Endothelial cell (in vitro differentiated cells): Measurements from ENCODE around the gene DENND1A. TPM values are rescaled to one million over a fixed set of nuclear protein-coding genes. Genes with fewer than 3 reads are reported as not detected.

Experiments
- DNase-seq: peaks from one replicate; pipeline ENCODE4 v3.0.0; 2021; ENCODE audit warnings: low spot score
- H3K27ac Mint-ChIP-seq: one replicate; pipeline ENCODE4 v1.8.0; 2021; ENCODE audit warnings: mixed read lengths, inconsistent platforms; ENCODE audit not compliant: unreplicated experiment
- H3K27me3 Mint-ChIP-seq: one replicate; pipeline ENCODE4 v1.8.0; 2021; ENCODE audit warnings: mild to moderate bottlenecking, moderate library complexity, mixed read lengths, inconsistent platforms; ENCODE audit not compliant: unreplicated experiment
- H3K36me3 Mint-ChIP-seq: one replicate; pipeline ENCODE4 v1.8.0; 2021; ENCODE audit warnings: mild to moderate bottlenecking, low read depth, mixed read lengths, inconsistent platforms; ENCODE audit not compliant: unreplicated experiment
- H3K4me1 Mint-ChIP-seq: one replicate; pipeline ENCODE4 v1.8.0; 2021; ENCODE audit warnings: mild to moderate bottlenecking, mixed read lengths, inconsistent platforms; ENCODE audit not compliant: unreplicated experiment
- H3K4me3 Mint-ChIP-seq: one replicate; pipeline ENCODE4 v1.8.0; 2021; ENCODE audit warnings: mild to moderate bottlenecking, mixed read lengths, inconsistent platforms; ENCODE audit not compliant: unreplicated experiment
- H3K9me3 Mint-ChIP-seq: one replicate; pipeline ENCODE4 v1.8.0; 2021; ENCODE audit warnings: mixed read lengths, inconsistent platforms; ENCODE audit not compliant: unreplicated experiment
- total RNA-seq: library from RNA; stranded (reverse); fragmentation: NEBNext Ultra II Directional; extraction: Animal tissue kit (Norgen Biotek cat#: 25700); gene quantifications from one replicate; pipeline ENCODE4 v1.2.1, GENCODE V29; 2021; ENCODE audit not compliant: unreplicated experiment
- TF ChIP-seq, protein P1 (sequence below): fragments of 200-600 bp; sonication (generic); IDR thresholded peaks from one replicate; pipeline ENCODE4 v1.5.0; 2021; ENCODE audit warnings: antibody characterized with exemption; ENCODE audit not compliant: unreplicated experiment

The DENND1A gene
- total RNA-seq, 1 donor from 2014 or later: 14.1 TPM

DNA sequence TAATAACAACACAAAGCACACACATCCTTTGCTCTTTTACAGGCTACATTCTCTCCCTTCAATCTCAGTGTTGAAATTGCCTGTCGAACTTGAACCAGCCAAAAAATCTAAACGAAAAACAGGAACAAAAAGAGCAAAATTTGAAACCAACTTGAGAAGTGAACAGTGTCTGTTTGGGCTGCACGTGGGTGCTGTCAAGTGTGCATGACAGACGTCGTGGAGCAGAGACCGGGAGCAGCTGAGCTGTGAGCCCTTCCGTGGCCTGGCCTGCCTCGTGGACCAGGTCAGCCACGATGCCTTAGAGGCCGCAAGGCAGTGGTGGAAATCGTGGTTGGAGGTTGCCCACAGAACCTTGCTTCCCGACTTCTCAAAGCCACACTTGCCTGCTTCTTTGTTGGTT lies 34.8 kb upstream of the DENND1A start:
- Mint-ChIP-seq H3K4me1 (no peaks in the 10 kb centered on the region), H3K36me3 (no peaks in the 10 kb centered on the region), H3K27me3 (no peaks in the 10 kb centered on the region), H3K4me3 (no peak overlapping the region), H3K27ac (no peak overlapping the region), H3K9me3 (no peaks in the 10 kb centered on the region)
- TF ChIP-seq, protein P1, sequence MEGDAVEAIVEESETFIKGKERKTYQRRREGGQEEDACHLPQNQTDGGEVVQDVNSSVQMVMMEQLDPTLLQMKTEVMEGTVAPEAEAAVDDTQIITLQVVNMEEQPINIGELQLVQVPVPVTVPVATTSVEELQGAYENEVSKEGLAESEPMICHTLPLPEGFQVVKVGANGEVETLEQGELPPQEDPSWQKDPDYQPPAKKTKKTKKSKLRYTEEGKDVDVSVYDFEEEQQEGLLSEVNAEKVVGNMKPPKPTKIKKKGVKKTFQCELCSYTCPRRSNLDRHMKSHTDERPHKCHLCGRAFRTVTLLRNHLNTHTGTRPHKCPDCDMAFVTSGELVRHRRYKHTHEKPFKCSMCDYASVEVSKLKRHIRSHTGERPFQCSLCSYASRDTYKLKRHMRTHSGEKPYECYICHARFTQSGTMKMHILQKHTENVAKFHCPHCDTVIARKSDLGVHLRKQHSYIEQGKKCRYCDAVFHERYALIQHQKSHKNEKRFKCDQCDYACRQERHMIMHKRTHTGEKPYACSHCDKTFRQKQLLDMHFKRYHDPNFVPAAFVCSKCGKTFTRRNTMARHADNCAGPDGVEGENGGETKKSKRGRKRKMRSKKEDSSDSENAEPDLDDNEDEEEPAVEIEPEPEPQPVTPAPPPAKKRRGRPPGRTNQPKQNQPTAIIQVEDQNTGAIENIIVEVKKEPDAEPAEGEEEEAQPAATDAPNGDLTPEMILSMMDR: no peak
- DNase-seq: no peak

DNA sequence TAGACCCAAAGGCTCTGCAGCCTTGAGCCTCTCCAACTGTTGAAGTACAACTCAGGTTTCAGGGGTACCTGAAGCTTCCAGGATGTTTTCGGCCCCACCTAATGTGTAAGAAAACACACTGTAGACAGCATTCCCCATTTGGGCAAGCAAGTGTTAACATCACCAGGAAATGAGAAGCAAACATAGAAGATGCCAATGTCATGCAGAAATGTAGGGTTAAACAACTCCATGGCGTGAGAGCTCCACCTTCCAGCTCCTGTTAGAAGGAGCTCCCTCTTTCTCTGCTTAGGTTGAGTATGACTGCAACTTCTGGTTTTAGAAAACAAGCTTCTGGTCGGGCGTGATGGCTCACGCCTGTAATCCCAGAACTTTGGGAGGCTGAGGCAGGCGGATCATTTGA lies 31.0 kb upstream of the DENND1A start:
- Mint-ChIP-seq H3K36me3 (no peaks in the 10 kb centered on the region), H3K27me3 (no peaks in the 10 kb centered on the region), H3K4me3 (no peak overlapping the region), H3K27ac (no peak overlapping the region), H3K4me1 (no peaks in the 10 kb centered on the region), H3K9me3 (no peaks in the 10 kb centered on the region)
- DNase-seq: no peak
- TF ChIP-seq, protein P1: no peak

DNA sequence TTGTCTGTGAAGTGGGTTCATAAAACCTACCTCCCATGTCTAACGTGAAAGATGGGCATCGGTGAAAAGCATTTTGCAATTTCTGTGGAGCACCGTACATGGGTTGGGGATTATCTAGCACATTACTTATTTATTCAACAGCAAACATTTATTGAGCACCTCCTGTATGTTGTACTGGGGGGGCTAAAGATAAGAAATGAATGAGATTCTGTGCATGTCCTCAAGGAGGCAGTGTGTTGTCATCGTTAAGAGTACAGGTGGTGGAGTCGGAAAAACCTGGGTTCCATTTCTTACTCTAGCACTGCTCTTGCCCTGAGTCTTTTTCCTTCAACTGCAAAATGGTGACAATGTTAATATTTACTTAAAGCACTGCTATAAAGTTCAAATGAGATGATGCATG lies 30.4 kb upstream of the DENND1A start:
- H3K4me3 Mint-ChIP-seq: no peak overlapping the region
- H3K27ac Mint-ChIP-seq: no peak overlapping the region
- H3K4me1 Mint-ChIP-seq: no peaks in the 10 kb centered on the region
- TF ChIP-seq, protein P1: peak; percentile 30
- H3K9me3 Mint-ChIP-seq: no peaks in the 10 kb centered on the region
- H3K27me3 Mint-ChIP-seq: no peaks in the 10 kb centered on the region
- DNase-seq: no peak
- H3K36me3 Mint-ChIP-seq: no peaks in the 10 kb centered on the region

DNA sequence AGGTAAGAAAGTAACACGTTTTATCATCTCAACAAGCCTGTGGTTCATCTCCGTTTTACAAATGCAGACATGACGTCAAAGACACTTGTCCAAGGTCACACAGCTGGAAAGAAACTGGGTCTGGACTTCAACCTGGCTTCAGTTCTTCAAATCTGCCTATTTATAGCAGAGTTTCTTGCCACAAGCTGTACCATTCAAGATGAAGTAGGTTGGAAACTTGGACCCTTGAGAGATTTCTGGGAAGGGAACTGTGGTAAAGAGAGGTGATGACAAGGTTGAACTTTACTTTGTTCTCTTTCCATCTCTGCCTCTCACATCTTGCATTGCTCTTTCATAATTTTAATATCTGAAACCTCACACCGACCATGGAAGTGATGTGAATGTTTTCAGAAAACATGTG lies 29.9 kb upstream of the DENND1A start:
- DNase-seq: no peak
- no peaks in the 10 kb centered on the region for H3K36me3 Mint-ChIP-seq
- no peak overlapping the region for H3K27ac Mint-ChIP-seq
- no peaks in the 10 kb centered on the region for H3K27me3 Mint-ChIP-seq
- H3K4me3 Mint-ChIP-seq: no peak overlapping the region
- H3K4me1 Mint-ChIP-seq: no peaks in the 10 kb centered on the region
- TF ChIP-seq, protein P1: no peak
- H3K9me3 Mint-ChIP-seq: no peaks in the 10 kb centered on the region

DNA sequence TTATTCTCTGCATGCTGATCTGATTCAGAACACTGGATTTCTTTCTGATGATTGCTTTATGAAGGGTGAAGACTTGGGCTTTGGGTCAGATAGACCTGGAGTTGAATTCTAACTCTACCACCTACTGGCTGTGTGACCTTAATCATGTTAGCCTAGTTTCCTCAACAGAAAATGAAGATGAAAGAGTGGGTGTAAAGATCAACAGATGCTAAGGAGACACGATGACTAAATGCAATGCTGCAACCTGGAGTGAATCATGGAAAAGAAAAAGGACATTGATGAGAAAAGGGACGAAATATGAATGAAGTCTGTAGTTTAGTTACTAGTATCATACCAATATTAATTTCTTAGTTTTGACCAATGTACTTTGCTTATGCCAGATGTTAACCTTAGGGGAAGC lies 27.8 kb upstream of the DENND1A start:
- Mint-ChIP-seq H3K4me3 (no peak overlapping the region), H3K4me1 (no peaks in the 10 kb centered on the region), H3K27ac (no peak overlapping the region), H3K27me3 (no peaks in the 10 kb centered on the region), H3K9me3 (no peaks in the 10 kb centered on the region), H3K36me3 (no peaks in the 10 kb centered on the region)
- TF ChIP-seq, protein P1: no peak
- no peak for DNase-seq
